ENCODE results near the gene TEX14.

DNA sequence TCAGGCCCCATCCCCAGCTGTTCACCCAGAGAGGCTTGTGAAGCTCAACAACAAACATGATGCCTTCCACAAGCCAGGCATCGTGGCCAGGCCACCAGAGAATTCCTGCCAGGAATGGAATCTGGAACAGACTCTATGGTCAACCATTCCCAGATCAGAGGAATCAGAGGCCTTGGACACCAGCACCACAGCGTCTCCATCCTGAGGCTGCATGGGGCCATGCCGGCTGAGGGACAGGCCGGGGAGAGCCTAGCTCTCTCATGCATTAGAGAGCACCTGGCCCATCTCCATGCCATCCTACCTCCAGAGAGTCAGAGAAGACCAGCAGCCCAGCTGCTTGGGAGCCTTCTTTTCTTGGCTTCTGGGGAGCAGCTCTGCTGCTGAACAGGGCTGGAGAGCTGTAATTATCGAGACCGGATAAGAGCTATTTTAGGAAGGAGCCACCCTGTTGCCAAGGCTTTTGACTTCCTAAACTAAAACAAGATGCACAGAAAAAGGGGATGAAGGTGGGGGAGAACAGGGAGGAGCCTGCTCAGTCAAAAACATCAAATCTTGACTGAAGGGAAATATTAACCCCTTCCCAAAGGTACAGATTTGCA, 152.9 kb downstream of the TEX14 start:
- TF ChIP-seq, protein P1, sequence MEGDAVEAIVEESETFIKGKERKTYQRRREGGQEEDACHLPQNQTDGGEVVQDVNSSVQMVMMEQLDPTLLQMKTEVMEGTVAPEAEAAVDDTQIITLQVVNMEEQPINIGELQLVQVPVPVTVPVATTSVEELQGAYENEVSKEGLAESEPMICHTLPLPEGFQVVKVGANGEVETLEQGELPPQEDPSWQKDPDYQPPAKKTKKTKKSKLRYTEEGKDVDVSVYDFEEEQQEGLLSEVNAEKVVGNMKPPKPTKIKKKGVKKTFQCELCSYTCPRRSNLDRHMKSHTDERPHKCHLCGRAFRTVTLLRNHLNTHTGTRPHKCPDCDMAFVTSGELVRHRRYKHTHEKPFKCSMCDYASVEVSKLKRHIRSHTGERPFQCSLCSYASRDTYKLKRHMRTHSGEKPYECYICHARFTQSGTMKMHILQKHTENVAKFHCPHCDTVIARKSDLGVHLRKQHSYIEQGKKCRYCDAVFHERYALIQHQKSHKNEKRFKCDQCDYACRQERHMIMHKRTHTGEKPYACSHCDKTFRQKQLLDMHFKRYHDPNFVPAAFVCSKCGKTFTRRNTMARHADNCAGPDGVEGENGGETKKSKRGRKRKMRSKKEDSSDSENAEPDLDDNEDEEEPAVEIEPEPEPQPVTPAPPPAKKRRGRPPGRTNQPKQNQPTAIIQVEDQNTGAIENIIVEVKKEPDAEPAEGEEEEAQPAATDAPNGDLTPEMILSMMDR (conservative IDR thresholded peaks at IDR 0.05): no peak
- no peak for TF ChIP-seq EZH2 (IDR thresholded peaks at IDR 0.05; ENCODE audit: low read depth)

All from PC-9 (cell line).